HepG2 (cell line): Measurements from ENCODE around the gene ERICH6. TPM values are rescaled to one million over a fixed set of nuclear protein-coding genes. Genes with fewer than 3 reads are reported as not detected.
A peak's percentile ranks its signal among the peaks of the same experiment; 100 is the strongest.

Experiments
- ASH2L ChIP-seq: fragments of 300-600, 200-600 bp; sonication (generic); IDR thresholded peaks from 2 replicates; pipeline ENCODE4 v1.7.0; 2017; ENCODE audit warnings: low read depth, mild to moderate bottlenecking, moderate library complexity, mixed read lengths, low read length; ENCODE audit not compliant: insufficient read length
- ETV6 ChIP-seq: sonication (generic); formaldehyde crosslinking; conservative IDR thresholded peaks from 2 replicates; pipeline ENCODE4 v1.4.0; 2020; ENCODE audit warnings: missing genetic modification reagents
- GPN1 ChIP-seq: sonication (generic); formaldehyde crosslinking; IDR thresholded peaks from 2 replicates; pipeline ENCODE4 v1.5.1; 2020; ENCODE audit warnings: missing genetic modification reagents, borderline replicate concordance
- MXD4 ChIP-seq: IDR thresholded peaks from 2 replicates; pipeline ENCODE4 v1.6.1; 2016; ENCODE audit warnings: mild to moderate bottlenecking, missing biosample characterization, missing genetic modification reagents
- NCOA5 ChIP-seq: sonication (generic); formaldehyde crosslinking; IDR thresholded peaks from 2 replicates; pipeline ENCODE4 v1.4.0; 2020; ENCODE audit warnings: missing genetic modification reagents
- SALL1 ChIP-seq: sonication (generic); formaldehyde crosslinking; IDR thresholded peaks from 2 replicates; pipeline ENCODE4 v1.8.0; 2022; ENCODE audit warnings: mild to moderate bottlenecking, missing genetic modification reagents
- SMAD1 ChIP-seq: sonication (generic); formaldehyde crosslinking; IDR thresholded peaks from 2 replicates; pipeline ENCODE4 v1.4.0; 2020; ENCODE audit warnings: missing genetic modification reagents, low read depth, mild to moderate bottlenecking, borderline replicate concordance
- ZBTB7A ChIP-seq: sonication (generic); formaldehyde crosslinking; IDR thresholded peaks from 2 replicates; pipeline ENCODE4 v1.8.0; 2022; ENCODE audit warnings: mild to moderate bottlenecking, missing genetic modification reagents
- ZNF20 ChIP-seq: sonication (generic); formaldehyde crosslinking; IDR thresholded peaks from 2 replicates; pipeline ENCODE4 v1.4.0; 2020; ENCODE audit warnings: mild to moderate bottlenecking, moderate library complexity, missing genetic modification reagents
- ZNF274 ChIP-seq: sonication (generic); formaldehyde crosslinking; IDR thresholded peaks from 2 replicates; pipeline ENCODE4 v1.5.1; 2020; ENCODE audit warnings: mild to moderate bottlenecking, missing genetic modification reagents
- ZNF354B ChIP-seq: sonication (generic); formaldehyde crosslinking; IDR thresholded peaks from 2 replicates; pipeline ENCODE4 v1.8.0; 2022; ENCODE audit warnings: mild to moderate bottlenecking, missing genetic modification reagents
- ZNF432 ChIP-seq: sonication (generic); formaldehyde crosslinking; IDR thresholded peaks from 2 replicates; pipeline ENCODE4 v1.5.0; 2020; ENCODE audit warnings: missing genetic modification reagents, mild to moderate bottlenecking, borderline replicate concordance
- ZSCAN12 ChIP-seq: sonication (generic); formaldehyde crosslinking; IDR thresholded peaks from 2 replicates; pipeline ENCODE4 v1.9.0; 2021; ENCODE audit warnings: mild to moderate bottlenecking, missing genetic modification reagents
- polyA plus RNA-seq, 8 experiments: library from polyadenylated mRNA; depleted of rRNA in 3 of 8; stranded (reverse) in 7 of 8; unstranded in 1 of 8; fragments of >200 nt; fragmentation: Illumina TruSeq in 4 of 8; extraction: Trizol in 4 of 8; gene quantifications; 2 replicates each; pipeline versions ENCODE4 v1.2.1 to v1.2.3, GENCODE V29; 2011 to 2016; ENCODE audit warnings: low read depth in 4 of 8, missing spikeins in 1 of 8, mixed read lengths in 1 of 8; ENCODE audit not compliant: insufficient read depth in 1 of 8
- total RNA-seq, 5 experiments: library from RNA; depleted of rRNA; stranded (reverse); fragments of >200 nt; fragmentation: Illumina TruSeq; extraction: Trizol; gene quantifications; 2 replicates each; pipeline ENCODE4 v1.2.3, GENCODE V29; 2016; ENCODE audit warnings: low read depth in 1 of 5
- TF ChIP-seq, protein P1 (sequence below): IDR thresholded peaks from 2 replicates; pipeline ENCODE4 v1.6.1; 2016
- TF ChIP-seq, protein P2 (sequence below): sonication (generic); formaldehyde crosslinking; IDR thresholded peaks from 2 replicates; pipeline ENCODE4; 2020; ENCODE audit warnings: missing genetic modification reagents, mild to moderate bottlenecking, borderline replicate concordance
- TF ChIP-seq, protein P3 (sequence below): IDR thresholded peaks from 2 replicates; pipeline ENCODE4 v1.6.1; 2016; ENCODE audit warnings: control low read depth
- TF ChIP-seq, protein P4 (sequence below): sonication (generic); formaldehyde crosslinking; IDR thresholded peaks from 2 replicates; pipeline ENCODE4 v1.4.0; 2020; ENCODE audit warnings: mild to moderate bottlenecking, missing genetic modification reagents

Gene ERICH6
- total and polyA plus RNA-seq, 2 of the 13 experiments (the other 11 are each of a cell fraction or from before 2014, with no cell fraction given): 0.03 TPM; not detected in 1

DNA sequence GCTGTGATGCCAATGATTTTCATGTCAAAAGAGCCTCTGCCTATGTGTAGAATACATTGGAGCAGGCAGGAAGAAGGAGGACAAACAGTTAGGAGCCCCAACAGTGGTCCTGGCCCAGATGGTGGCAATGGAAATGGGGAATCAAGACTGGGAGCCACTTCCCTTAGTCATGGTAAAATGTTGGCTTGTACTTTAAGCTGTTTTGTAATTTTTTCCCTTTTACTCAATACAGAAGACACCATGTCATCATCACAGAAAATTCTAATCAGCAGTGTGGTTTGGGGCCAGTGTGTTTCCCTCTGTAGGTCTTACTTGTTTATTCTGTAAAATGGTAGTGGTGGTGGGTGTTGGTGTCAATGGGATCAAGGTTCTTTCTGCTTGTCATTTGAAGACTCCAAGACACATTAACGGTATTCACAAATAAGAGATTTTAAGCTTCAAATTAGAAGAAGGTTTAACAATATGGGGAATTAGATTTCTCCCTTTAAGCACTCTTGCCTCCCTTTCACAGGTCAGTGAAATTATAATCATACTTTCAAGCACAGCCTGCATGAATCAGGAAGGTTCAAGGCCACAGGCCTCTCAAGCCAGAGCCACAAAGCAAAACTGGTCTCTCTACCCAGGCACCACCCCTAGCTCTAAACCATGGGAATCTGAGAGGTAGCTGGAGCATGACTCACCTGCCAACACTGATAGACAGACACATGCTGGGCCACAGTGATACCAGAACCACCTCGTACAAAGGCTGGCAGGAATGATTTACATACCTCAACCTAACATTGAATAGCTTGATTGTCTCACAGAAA lies 34.4 kb upstream of the ERICH6 start (continued):
- TF ChIP-seq ZNF274 (CRISPR knock-in tag) (no peak), ZNF354B (CRISPR knock-in tag) (no peak), ZNF432 (CRISPR knock-in tag) (no peak), SALL1 (peak; percentile 90), SMAD1 (CRISPR knock-in tag) (no peak), GPN1 (no peak), ZBTB7A (CRISPR knock-in tag) (no peak), ASH2L (peak; percentile 89), ZNF20 (CRISPR knock-in tag) (no peak), ETV6 (CRISPR knock-in tag) (no peak), NCOA5 (no peak), ZSCAN12 (CRISPR knock-in tag) (no peak), MXD4 (CRISPR knock-in tag) (no peak)
- TF ChIP-seq, protein P1, sequence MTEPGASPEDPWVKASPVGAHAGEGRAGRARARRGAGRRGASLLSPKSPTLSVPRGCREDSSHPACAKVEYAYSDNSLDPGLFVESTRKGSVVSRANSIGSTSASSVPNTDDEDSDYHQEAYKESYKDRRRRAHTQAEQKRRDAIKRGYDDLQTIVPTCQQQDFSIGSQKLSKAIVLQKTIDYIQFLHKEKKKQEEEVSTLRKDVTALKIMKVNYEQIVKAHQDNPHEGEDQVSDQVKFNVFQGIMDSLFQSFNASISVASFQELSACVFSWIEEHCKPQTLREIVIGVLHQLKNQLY (CRISPR knock-in tag): peak; percentile 19; the same call in 1 of the 2 replicates
- TF ChIP-seq, protein P2, sequence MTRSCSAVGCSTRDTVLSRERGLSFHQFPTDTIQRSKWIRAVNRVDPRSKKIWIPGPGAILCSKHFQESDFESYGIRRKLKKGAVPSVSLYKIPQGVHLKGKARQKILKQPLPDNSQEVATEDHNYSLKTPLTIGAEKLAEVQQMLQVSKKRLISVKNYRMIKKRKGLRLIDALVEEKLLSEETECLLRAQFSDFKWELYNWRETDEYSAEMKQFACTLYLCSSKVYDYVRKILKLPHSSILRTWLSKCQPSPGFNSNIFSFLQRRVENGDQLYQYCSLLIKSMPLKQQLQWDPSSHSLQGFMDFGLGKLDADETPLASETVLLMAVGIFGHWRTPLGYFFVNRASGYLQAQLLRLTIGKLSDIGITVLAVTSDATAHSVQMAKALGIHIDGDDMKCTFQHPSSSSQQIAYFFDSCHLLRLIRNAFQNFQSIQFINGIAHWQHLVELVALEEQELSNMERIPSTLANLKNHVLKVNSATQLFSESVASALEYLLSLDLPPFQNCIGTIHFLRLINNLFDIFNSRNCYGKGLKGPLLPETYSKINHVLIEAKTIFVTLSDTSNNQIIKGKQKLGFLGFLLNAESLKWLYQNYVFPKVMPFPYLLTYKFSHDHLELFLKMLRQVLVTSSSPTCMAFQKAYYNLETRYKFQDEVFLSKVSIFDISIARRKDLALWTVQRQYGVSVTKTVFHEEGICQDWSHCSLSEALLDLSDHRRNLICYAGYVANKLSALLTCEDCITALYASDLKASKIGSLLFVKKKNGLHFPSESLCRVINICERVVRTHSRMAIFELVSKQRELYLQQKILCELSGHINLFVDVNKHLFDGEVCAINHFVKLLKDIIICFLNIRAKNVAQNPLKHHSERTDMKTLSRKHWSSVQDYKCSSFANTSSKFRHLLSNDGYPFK (CRISPR knock-in tag): no peak
- TF ChIP-seq, protein P3, sequence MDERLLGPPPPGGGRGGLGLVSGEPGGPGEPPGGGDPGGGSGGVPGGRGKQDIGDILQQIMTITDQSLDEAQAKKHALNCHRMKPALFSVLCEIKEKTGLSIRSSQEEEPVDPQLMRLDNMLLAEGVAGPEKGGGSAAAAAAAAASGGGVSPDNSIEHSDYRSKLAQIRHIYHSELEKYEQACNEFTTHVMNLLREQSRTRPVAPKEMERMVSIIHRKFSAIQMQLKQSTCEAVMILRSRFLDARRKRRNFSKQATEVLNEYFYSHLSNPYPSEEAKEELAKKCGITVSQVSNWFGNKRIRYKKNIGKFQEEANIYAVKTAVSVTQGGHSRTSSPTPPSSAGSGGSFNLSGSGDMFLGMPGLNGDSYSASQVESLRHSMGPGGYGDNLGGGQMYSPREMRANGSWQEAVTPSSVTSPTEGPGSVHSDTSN: no peak
- TF ChIP-seq, protein P4, sequence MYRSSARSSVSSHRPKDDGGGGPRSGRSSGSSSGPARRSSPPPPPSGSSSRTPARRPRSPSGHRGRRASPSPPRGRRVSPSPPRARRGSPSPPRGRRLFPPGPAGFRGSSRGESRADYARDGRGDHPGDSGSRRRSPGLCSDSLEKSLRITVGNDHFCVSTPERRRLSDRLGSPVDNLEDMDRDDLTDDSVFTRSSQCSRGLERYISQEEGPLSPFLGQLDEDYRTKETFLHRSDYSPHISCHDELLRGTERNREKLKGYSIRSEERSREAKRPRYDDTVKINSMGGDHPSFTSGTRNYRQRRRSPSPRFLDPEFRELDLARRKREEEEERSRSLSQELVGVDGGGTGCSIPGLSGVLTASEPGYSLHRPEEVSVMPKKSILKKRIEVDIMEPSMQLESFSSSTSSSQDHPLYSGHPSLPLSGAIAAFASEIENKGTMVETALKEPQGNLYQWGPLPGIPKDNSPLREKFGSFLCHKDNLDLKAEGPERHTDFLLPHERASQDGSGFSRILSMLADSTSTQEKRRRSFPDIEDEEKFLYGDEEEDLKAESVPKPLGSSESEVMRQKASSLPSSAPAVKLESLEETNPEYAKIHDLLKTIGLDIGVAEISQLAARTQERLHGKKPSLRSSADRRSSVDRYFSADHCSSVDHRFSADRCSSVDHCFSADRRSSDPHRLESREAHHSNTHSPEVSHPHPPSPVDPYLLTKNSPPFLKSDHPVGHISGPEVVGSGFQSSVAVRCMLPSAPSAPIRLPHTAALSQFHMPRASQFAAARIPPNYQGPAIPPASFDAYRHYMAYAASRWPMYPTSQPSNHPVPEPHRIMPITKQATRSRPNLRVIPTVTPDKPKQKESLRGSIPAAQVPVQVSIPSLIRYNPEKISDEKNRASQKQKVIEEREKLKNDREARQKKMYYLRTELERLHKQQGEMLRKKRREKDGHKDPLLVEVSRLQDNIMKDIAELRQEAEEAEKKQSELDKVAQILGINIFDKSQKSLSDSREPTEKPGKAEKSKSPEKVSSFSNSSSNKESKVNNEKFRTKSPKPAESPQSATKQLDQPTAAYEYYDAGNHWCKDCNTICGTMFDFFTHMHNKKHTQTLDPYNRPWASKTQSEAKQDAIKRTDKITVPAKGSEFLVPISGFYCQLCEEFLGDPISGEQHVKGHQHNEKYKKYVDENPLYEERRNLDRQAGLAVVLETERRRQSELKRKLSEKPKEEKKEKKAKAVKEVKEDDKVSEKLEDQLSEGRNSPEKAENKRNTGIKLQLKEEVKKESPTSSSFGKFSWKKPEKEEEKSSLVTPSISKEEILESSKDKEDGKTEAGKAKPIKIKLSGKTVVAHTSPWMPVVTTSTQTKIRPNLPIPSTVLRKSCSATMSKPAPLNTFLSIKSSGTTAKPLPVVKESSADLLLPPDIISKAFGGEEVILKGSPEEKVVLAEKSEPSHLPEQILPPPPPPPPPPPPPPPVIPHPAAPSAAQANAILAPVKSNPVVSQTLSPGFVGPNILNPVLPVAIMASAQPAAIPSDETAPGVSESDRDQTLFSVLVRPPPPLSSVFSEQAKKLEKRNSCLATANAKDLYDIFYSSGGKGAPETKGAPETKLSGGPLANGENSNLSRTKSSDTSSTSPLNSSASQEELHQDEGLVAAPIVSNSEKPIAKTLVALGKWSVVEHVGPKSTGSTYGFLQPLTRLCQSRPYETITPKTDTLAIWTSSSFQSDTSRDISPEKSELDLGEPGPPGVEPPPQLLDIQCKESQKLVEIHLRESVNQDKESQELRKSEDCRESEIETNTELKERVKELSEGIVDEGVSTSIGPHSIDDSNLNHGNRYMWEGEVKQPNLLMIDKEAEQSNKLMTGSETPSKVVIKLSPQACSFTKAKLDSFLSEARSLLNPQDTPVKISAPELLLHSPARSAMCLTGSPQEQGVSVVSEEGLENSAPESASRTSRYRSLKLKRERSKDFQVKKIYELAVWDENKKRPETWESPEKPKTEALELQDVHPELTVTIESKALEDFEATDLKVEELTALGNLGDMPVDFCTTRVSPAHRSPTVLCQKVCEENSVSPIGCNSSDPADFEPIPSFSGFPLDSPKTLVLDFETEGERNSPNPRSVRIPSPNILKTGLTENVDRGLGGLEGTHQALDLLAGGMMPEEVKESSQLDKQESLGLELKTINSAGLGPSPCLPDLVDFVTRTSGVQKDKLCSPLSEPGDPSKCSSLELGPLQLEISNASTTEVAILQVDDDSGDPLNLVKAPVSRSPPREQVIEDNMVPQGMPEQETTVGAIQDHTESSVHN (CRISPR knock-in tag): no peak
